Lung (tissue), 12 donors: ENCODE results near the gene HPS4. TPM values are rescaled to one million over a fixed set of nuclear protein-coding genes. Genes with fewer than 3 reads are reported as not detected.

Experiments
- ATAC-seq: fragments of 200-7000 bp; cut with Tn5 transposase; one replicate; pipeline ENCODE4 v1.9.1; 2020; ENCODE audit warnings: moderate number of reproducible peaks; ENCODE audit not compliant: insufficient read depth, low FRiP score
- DNase-seq, 3 donors: peaks; one replicate each; pipeline ENCODE4 v3.0.0-alpha.2; 2013 to 2017
- H3K27ac ChIP-seq, 2 donors: one replicate each; pipeline ENCODE4 v1.5.1; 2013; ENCODE audit warnings: mild to moderate bottlenecking in 2 of 2, moderate library complexity in 2 of 2, control low read depth in 1 of 2, inconsistent platforms in 1 of 2, low read depth in 1 of 2, low read length in 1 of 2
- H3K27me3 ChIP-seq, 3 donors: one replicate each; pipeline ENCODE4 v1.5.1; 2013; ENCODE audit warnings: low read length in 2 of 3; ENCODE audit not compliant: control insufficient read depth in 3 of 3, insufficient read depth in 3 of 3
- H3K36me3 ChIP-seq, 4 donors: one replicate each; pipeline ENCODE4 v1.5.1; 2013; ENCODE audit warnings: low read length in 4 of 4, mild to moderate bottlenecking in 1 of 4, moderate library complexity in 1 of 4; ENCODE audit not compliant: control insufficient read depth in 4 of 4, insufficient read depth in 4 of 4
- H3K4me1 ChIP-seq, 5 donors: one replicate each; pipeline ENCODE4 v1.5.1; 2013; ENCODE audit warnings: low read length in 5 of 5, mild to moderate bottlenecking in 2 of 5, moderate library complexity in 1 of 5; ENCODE audit not compliant: control insufficient read depth in 5 of 5, insufficient read depth in 5 of 5
- H3K4me3 ChIP-seq: one replicate; pipeline ENCODE4 v1.5.1; 2013; ENCODE audit warnings: mild to moderate bottlenecking, control low read depth, moderate library complexity
- H3K9ac ChIP-seq, 2 donors: one replicate each; pipeline ENCODE4 v1.5.1; 2013; ENCODE audit warnings: low read length in 2 of 2, control low read depth in 1 of 2; ENCODE audit not compliant: insufficient read depth in 1 of 2
- H3K9me3 ChIP-seq, 4 donors: one replicate each; pipeline ENCODE4 v1.5.1; 2013; ENCODE audit warnings: low read length in 3 of 4, mild to moderate bottlenecking in 1 of 4, moderate library complexity in 1 of 4; ENCODE audit not compliant: control insufficient read depth in 4 of 4, insufficient read depth in 3 of 4
- CTCF ChIP-seq: IDR thresholded peaks from 2 replicates; pipeline ENCODE4 v1.5.1; 2012; ENCODE audit warnings: mild to moderate bottlenecking; ENCODE audit errors: control extremely low read depth, extremely low read depth
- WGBS, 2 donors: extraction: QIAGEN DNeasy Blood & Tissue Kit; methylation state at CpG; one replicate each; pipeline ENCODE4 v1.1.7; 2013; 5-methylcytosine and 5-hydroxymethylcytosine counted together
- polyA plus RNA-seq, 2 donors: library from polyadenylated mRNA; stranded (reverse); fragments of 200-250 nt; gene quantifications; one replicate each; pipeline ENCODE4 v1.2.1, GENCODE V29; 2013
- total RNA-seq, 2 donors: library from RNA; depleted of rRNA in 1 of 2; stranded (reverse); fragments of >200 nt in 1 of 2; gene quantifications; one replicate each; pipeline ENCODE4 v1.2.1, GENCODE V29; 2014 to 2021
- donor health status: control.
- donor health status: control.
- donor health status: Bipolar disorder and iron deficiency.
- donor health status: healthy.
- donor health status: DM: yes; HTN: yes; CAD: no.

The HPS4 gene
- total and polyA plus RNA-seq, 4 donors = 14.0 to 48.5 (median 23.4) TPM

GRCh38 chr22:26499188-26499703 lies 15.7 kb upstream of the HPS4 start:
- 92% methylated on average over 25 of the region's 25 CpGs for WGBS, 2 donors
- Histone ChIP-seq H3K9ac (no peak overlapping the region), H3K4me3 (no peak overlapping the region), H3K4me1 (peaks cover 0 to 4% (median 0%) of the 10 kb centered on the region in 5 donors), H3K36me3 (peaks cover 50 to 71% (median 55%) of the 10 kb centered on the region in 4 donors), H3K27me3 (no peaks in the 10 kb centered on the region), H3K27ac (no peak overlapping the region), H3K9me3 (no peaks in the 10 kb centered on the region)
- ATAC-seq = no peak
- DNase-seq = no peak
- TF ChIP-seq CTCF = no peak

- ATAC-seq = no peak
- WGBS, 2 donors = 92 to 93% methylated on average over 4 of the region's 4 CpGs
- Histone ChIP-seq H3K4me3 (no peak overlapping the region), H3K36me3 (peaks cover 53 to 67% (median 58%) of the 10 kb centered on the region in 4 donors), H3K4me1 (no peaks in the 10 kb centered on the region), H3K27ac (no peak overlapping the region), H3K9me3 (no peaks in the 10 kb centered on the region), H3K27me3 (no peaks in the 10 kb centered on the region), H3K9ac (no peak overlapping the region)
- no peak for TF ChIP-seq CTCF
- no peak for DNase-seq
Measured at GRCh38 chr22:26496456-26496855, 12.9 kb upstream of the HPS4 start.

- no peak for DNase-seq
- no peak overlapping the region for H3K9ac ChIP-seq
- no peaks in the 10 kb centered on the region for H3K27me3 ChIP-seq
- no peak overlapping the region for H3K27ac ChIP-seq
- no peak overlapping the region for H3K4me3 ChIP-seq
- no peaks in the 10 kb centered on the region for H3K4me1 ChIP-seq
- no peak for TF ChIP-seq CTCF
- H3K9me3 ChIP-seq = no peaks in the 10 kb centered on the region
- ATAC-seq = no peak
- peaks cover 53 to 68% (median 60%) of the 10 kb centered on the region in 4 donors for H3K36me3 ChIP-seq
Measured at GRCh38 chr22:26494506-26494905, 10.9 kb upstream of the HPS4 start.

- WGBS, 2 donors = 93 to 95% methylated on average over 9 of the region's 9 CpGs
Measured at GRCh38 chr22:26492220-26492619, 8.6 kb upstream of the HPS4 start.

More at GRCh38 chr22:26492220-26492619, 8.6 kb upstream of the HPS4 start:
- Histone ChIP-seq H3K4me3 (no peak overlapping the region), H3K27me3 (no peaks in the 10 kb centered on the region), H3K36me3 (peaks cover 56 to 74% (median 64%) of the 10 kb centered on the region in 4 donors), H3K9ac (no peak overlapping the region), H3K27ac (no peak overlapping the region), H3K9me3 (no peaks in the 10 kb centered on the region), H3K4me1 (no peaks in the 10 kb centered on the region)
- ATAC-seq = no peak
- no peak for DNase-seq
- no peak for TF ChIP-seq CTCF
